IMR-90 (cell line): ENCODE measurements around the gene HEPH.

Experiments used
- BHLHE40 ChIP-seq: fragments of 150-350 bp; IDR thresholded peaks from 2 replicates; pipeline ENCODE4 v1.6.1; 2016; ENCODE audit warnings: mild to moderate bottlenecking, low read depth, low read length
- CEBPB ChIP-seq: IDR thresholded peaks from 2 replicates; pipeline ENCODE4 v1.6.1; 2012; ENCODE audit warnings: low read depth, low read length, improper control_type of control experiment
- CTCF ChIP-seq: conservative IDR thresholded peaks from 2 replicates; pipeline ENCODE4 v1.5.1; 2012; ENCODE audit warnings: mild to moderate bottlenecking, low read depth, low read length, improper control_type of control experiment
- ELK1 ChIP-seq: fragments of 150-350 bp; IDR thresholded peaks from 2 replicates; pipeline ENCODE4 v1.6.1; 2016; ENCODE audit warnings: low read depth, mild to moderate bottlenecking, low read length, moderate library complexity, borderline replicate concordance
- FOS ChIP-seq: fragments of 150-350 bp; IDR thresholded peaks from 2 replicates; pipeline ENCODE4 v1.6.1; 2016; ENCODE audit warnings: low read depth, low read length
- MAFK ChIP-seq: IDR thresholded peaks from 2 replicates; pipeline ENCODE4 v1.6.1; 2012; ENCODE audit warnings: low read depth, low read length, improper control_type of control experiment
- MAZ ChIP-seq: IDR thresholded peaks from 2 replicates; pipeline ENCODE4 v1.6.1; 2012; ENCODE audit warnings: low read depth, mild to moderate bottlenecking, low read length, improper control_type of control experiment, moderate library complexity, borderline replicate concordance
- MXI1 ChIP-seq: IDR thresholded peaks from 2 replicates; pipeline ENCODE4 v1.6.1; 2012; ENCODE audit warnings: low read depth, mild to moderate bottlenecking, low read length, moderate library complexity, borderline replicate concordance
- POLR2A ChIP-seq: IDR thresholded peaks from 2 replicates; pipeline ENCODE4 v1.6.1; 2012; ENCODE audit warnings: mild to moderate bottlenecking, low read depth, low read length
- RAD21 ChIP-seq: IDR thresholded peaks from 2 replicates; pipeline ENCODE4 v1.6.1; 2012; ENCODE audit warnings: low read length, improper control_type of control experiment
- SMC3 ChIP-seq: fragments of 150-350 bp; IDR thresholded peaks from 2 replicates; pipeline ENCODE4 v1.6.1; 2016; ENCODE audit warnings: low read depth, mild to moderate bottlenecking, antibody characterized with exemption, low read length, moderate library complexity
- USF2 ChIP-seq: fragments of 150-350 bp; IDR thresholded peaks from 2 replicates; pipeline ENCODE4 v1.6.1; 2017; ENCODE audit warnings: mild to moderate bottlenecking, antibody characterized with exemption, low read length, low read depth

- no peak for TF ChIP-seq CTCF
- no peak for TF ChIP-seq USF2
- TF ChIP-seq FOS, result no peak
- no peak for TF ChIP-seq POLR2A
- TF ChIP-seq CEBPB, result no peak
- TF ChIP-seq BHLHE40, result no peak
- TF ChIP-seq SMC3, result no peak
- no peak for TF ChIP-seq MAFK
- no peak for TF ChIP-seq MAZ
- no peak for TF ChIP-seq MXI1
- TF ChIP-seq ELK1, result no peak
- no peak for TF ChIP-seq RAD21
These were observed 27.5 kb downstream of the HEPH start for GRCh38 chrX:66191563-66191962.
